Immature natural killer cell (primary cell): ENCODE measurements around the gene TM4SF1. TPM values are rescaled to one million over a fixed set of nuclear protein-coding genes. Genes with fewer than 3 reads are reported as not detected.

ENCODE experiments used
- DNase-seq, 3 donors: peaks; one replicate each; pipeline ENCODE4 v3.0.0; 2022; ENCODE audit warnings: mixed read lengths in 1 of 3
- H3K27ac Mint-ChIP-seq, 6 donors: one replicate each; pipeline ENCODE4 v1.8.0; 2020; ENCODE audit warnings: mixed read lengths in 6 of 6, mild to moderate bottlenecking in 5 of 6, inconsistent platforms in 4 of 6, moderate library complexity in 3 of 6
- H3K27me3 Mint-ChIP-seq, 3 donors: one replicate each; pipeline ENCODE4 v1.8.0; 2020 to 2021; ENCODE audit warnings: low read depth in 3 of 3, mild to moderate bottlenecking in 3 of 3, mixed read lengths in 3 of 3, moderate library complexity in 3 of 3, inconsistent platforms in 1 of 3
- H3K36me3 Mint-ChIP-seq, 3 donors: one replicate each; pipeline ENCODE4 v1.8.0; 2020; ENCODE audit warnings: mixed read lengths in 3 of 3, inconsistent platforms in 2 of 3, mild to moderate bottlenecking in 2 of 3
- H3K4me1 Mint-ChIP-seq, 2 donors: one replicate each; pipeline ENCODE4 v1.8.0; 2020; ENCODE audit warnings: inconsistent platforms in 2 of 2, mild to moderate bottlenecking in 2 of 2, mixed read lengths in 2 of 2, moderate library complexity in 1 of 2
- H3K4me3 Mint-ChIP-seq, 5 donors: one replicate each; pipeline ENCODE4 v1.8.0; 2020; ENCODE audit warnings: mild to moderate bottlenecking in 5 of 5, mixed read lengths in 5 of 5, inconsistent platforms in 3 of 5, moderate library complexity in 3 of 5
- H3K9me3 Mint-ChIP-seq, 6 donors: one replicate each; pipeline ENCODE4 v1.8.0; 2020; ENCODE audit warnings: mild to moderate bottlenecking in 6 of 6, mixed read lengths in 6 of 6, inconsistent platforms in 4 of 6, moderate library complexity in 3 of 6
- polyA plus RNA-seq, 3 donors: library from polyadenylated mRNA; unstranded; fragments of 300-500 nt; fragmentation: Illumina TruSeq; gene quantifications; one replicate each; pipeline ENCODE4 v1.2.3, GENCODE V29; 2021

Gene TM4SF1
- polyA plus RNA-seq, 3 donors from 2014 or later: not detected

DNA sequence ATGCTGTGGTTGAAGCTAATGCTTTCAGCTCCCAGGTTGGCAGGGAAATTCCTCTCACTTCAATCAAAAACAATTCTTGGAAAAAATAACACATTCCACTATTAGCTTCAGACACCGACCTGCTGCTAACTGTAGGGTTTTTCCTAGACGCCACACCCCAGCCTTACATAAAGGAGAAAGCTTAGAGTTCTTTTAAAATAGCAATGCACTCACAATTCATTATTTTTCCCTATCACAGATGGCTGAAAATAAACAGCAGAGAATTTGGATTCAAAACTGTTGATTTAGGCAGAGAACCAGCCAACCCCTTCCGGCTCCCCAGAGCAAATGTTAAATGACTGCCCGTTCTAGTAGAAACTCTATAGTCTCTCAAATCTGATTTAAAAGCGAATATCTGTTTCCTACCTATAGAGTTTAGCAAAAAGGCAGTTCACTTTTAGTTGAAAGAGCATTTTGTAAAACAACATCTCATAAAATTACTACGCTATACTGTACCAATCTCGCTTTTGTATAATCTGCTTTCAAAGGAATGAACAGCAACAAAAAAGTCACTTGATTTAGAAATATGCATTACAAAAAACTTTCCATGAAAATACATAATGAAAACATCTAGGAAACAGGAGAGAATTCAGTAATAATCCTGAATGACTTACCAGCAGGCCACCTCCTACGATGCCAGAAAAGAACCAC, 586 bp downstream of the TM4SF1 start:
- Mint-ChIP-seq H3K27me3 (peaks cover 0 to 1% (median 0%) of the 10 kb centered on the region in 3 donors), H3K4me3 (no peak overlapping the region), H3K4me1 (peaks cover 0 to 9% of the 10 kb centered on the region in 2 donors), H3K27ac (no peak overlapping the region), H3K9me3 (no peaks in the 10 kb centered on the region), H3K36me3 (no peaks in the 10 kb centered on the region)
- no peak for DNase-seq

DNA sequence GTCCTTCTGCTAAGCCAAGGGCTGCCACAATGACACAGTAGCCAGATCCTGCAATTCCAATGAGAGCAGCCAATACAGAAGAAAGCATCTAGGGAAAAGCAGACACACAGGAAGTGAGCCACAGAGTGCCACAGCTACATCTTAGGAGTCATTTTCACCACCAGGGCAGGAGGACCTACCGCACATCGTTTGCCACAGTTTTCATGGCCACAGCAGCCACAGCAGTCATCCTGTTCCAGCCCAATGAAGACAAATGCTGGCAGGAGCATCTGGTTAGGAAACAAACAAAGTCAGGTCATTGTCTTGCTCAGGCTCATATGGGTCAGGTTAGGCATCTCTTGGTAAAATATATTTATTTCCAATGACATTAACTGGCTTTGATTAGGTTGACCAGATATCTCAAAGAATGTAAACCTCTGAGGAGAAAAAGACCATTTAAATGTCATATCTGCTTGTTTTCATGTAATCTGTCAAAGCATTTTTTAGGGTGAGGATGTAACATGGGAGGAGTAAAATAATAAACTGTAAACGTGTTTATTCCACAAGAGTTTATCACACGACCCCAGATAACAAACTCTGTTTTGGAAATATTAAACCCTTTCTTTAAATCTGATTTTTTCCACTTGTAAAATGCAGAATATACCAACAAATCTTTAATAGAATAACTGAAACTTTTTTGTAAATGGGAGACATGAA, 1.8 kb downstream of the TM4SF1 start:
- peaks cover 0 to 9% of the 10 kb centered on the region in 2 donors for H3K4me1 Mint-ChIP-seq
- no peak for DNase-seq
- no peak overlapping the region for H3K4me3 Mint-ChIP-seq
- H3K9me3 Mint-ChIP-seq: no peaks in the 10 kb centered on the region
- peaks cover 0 to 3% (median 1%) of the 10 kb centered on the region in 3 donors for H3K27me3 Mint-ChIP-seq
- H3K36me3 Mint-ChIP-seq: no peaks in the 10 kb centered on the region
- no peak overlapping the region for H3K27ac Mint-ChIP-seq

DNA sequence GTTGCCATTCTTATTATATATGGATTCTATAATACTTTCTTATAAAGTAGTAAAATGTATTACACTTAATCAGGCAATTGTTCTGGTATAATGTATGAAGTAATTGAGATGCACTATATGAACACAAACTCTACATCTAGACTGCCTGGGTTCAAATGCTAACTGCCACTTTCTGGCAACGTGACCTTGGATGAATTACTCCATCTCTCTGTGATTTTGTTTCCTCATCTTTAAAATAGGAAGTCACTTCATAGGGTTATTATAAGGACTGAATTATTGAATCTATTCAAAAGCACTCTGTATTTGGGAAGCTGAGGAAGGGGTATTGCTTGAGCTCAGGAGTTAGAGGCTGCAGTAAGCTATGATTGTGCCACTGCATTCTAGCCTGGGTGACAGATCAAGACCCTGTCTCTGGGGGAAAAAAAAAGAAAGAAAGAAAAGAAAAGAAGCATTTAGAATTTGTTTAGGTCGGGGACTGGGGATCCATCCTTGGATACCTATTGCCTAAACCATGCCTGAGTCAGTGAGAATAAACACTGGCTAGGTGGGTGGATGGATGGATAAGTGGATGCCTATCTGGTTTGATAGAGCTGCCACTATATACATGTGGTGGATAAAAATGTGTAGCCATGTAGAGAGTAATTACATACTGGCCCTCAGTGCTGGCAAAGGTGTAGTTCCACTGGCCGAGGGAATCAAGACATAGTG, 2.5 kb downstream of the TM4SF1 start:
- H3K36me3 Mint-ChIP-seq: no peaks in the 10 kb centered on the region

DNA sequence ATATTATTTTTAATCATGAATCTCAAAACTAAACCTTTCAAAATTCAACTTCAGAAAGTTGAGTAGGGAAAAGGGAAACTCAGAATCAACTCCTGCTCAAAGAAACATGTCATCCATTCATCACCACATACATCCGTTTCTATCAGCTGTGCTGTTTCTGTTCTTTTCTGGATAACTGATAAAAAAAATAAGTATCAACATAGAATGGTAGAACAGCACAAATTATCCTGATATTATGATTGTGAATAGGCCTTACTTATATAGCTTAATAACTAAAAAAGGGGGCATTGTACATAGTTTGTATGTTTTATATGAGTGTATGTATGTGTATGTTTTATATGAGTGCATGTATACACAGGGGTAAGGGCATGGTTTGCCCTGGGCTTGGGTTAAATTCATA, 3.1 kb downstream of the TM4SF1 start:
- DNase-seq: no peak
- peaks cover 1 to 3% (median 2%) of the 10 kb centered on the region in 3 donors for H3K27me3 Mint-ChIP-seq
- peaks cover 0 to 9% of the 10 kb centered on the region in 2 donors for H3K4me1 Mint-ChIP-seq
- no peaks in the 10 kb centered on the region for H3K36me3 Mint-ChIP-seq
- H3K9me3 Mint-ChIP-seq: no peaks in the 10 kb centered on the region
- H3K27ac Mint-ChIP-seq: no peak overlapping the region
- H3K4me3 Mint-ChIP-seq: no peak overlapping the region

More for the DNA sequence above, 2.5 kb downstream of the TM4SF1 start:
- peaks cover 0 to 9% of the 10 kb centered on the region in 2 donors for H3K4me1 Mint-ChIP-seq
- H3K4me3 Mint-ChIP-seq: no peak overlapping the region
- H3K9me3 Mint-ChIP-seq: no peaks in the 10 kb centered on the region
- no peak for DNase-seq
- H3K27me3 Mint-ChIP-seq: peaks cover 1 to 3% (median 2%) of the 10 kb centered on the region in 3 donors
- no peak overlapping the region for H3K27ac Mint-ChIP-seq

DNA sequence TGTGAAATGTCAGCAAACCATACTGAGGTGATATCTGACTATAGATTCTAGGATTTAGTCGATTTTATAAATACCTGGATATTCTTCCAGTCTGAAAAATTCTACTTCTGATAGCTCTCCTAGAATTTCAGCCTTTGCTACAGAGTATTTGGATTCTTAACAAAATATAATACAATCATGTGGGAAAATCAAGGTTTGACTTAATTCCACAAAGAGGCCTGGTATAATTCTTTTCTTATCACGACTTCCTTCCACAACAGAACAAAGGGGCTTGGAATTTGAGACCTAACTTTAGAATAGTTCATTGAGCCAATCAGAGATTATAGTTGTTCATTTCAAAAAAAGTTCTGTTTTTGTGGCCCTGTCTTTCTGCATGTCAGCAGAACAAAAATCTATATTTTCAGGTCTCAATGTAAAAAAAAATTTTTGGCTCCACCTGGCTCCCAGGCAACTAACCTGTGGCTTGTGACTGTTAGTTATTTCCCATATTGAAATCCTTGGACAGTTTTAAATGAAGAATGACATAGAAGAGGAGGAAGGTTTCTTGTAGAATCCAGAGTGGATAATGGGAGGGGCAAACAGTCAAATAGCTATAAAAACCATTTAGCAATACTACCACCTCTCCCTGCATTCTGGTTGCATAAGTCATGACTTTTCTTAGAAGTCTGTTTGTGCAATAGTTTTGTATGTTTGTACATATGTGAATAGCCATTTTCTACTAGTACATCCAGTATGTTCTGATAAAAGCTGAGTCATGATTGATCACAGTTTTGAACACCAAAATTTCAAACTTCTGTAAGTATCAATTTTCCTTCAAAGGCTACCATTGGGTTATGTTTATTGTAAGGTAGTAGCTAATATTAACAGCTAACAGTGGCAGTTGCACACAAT, 4.0 kb downstream of the TM4SF1 start:
- Mint-ChIP-seq H3K4me1 (peaks cover 0 to 9% of the 10 kb centered on the region in 2 donors), H3K27me3 (peaks cover 1 to 4% (median 3%) of the 10 kb centered on the region in 3 donors), H3K27ac (no peak overlapping the region), H3K4me3 (no peak overlapping the region), H3K9me3 (no peaks in the 10 kb centered on the region), H3K36me3 (no peaks in the 10 kb centered on the region)
- DNase-seq: no peak

DNA sequence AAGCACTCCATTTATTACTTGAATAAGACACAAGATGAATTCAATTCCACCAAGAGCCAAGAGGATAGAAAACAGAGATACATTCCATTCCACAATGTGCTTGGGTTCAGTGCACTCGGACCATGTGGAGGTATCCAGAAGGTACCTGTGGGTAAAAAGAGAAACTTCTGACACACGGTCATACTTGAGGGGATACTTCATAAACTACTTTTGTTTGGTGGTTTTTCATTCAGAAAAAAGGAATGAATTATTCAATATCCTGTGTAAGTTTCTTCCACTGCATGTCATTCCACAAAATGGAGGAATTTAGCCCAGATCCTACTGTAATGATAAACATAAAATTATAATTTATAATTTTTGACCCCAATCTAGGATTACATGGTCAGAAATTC, 5.7 kb downstream of the TM4SF1 start:
- DNase-seq: no peak
- Mint-ChIP-seq H3K4me1 (no peaks in the 10 kb centered on the region), H3K27me3 (peaks cover 1 to 4% (median 3%) of the 10 kb centered on the region in 3 donors), H3K27ac (no peak overlapping the region), H3K9me3 (no peaks in the 10 kb centered on the region), H3K36me3 (no peaks in the 10 kb centered on the region), H3K4me3 (no peak overlapping the region)

DNA sequence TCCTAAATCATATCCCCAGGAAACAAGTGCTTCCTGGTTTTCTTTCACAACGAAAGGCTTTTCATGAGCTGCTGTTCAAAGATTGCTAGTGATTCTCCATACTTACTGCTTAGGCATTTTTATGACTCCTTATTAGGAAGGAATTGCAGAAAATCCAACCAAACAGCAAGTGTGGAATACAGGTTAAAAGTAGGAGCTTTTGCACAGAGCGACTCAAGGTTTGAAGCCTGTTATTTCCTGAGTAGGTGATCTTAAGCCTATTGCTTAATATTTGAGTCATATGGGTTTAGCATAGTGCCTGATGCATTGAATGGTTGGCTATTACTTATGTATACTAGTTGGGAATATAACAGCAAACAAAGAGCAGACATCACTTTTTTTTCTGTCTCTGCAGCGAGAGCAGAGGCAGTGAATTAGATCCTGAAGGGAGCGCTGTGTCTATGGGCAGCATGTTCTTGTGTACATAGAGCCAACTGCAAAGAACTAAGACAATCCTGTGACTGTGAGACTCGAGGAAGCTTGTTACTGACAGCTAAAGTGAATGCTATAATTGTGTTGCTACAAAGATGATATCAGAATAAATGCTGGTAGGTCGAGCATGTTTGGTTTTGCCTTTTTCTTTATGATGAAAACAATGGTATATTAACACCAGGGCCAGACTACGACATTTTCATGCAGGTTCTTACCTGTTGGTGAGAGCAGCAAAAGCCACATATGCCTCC, 6.3 kb downstream of the TM4SF1 start:
- Mint-ChIP-seq H3K36me3 (no peaks in the 10 kb centered on the region), H3K4me1 (no peaks in the 10 kb centered on the region), H3K27ac (no peak overlapping the region), H3K9me3 (no peaks in the 10 kb centered on the region), H3K4me3 (no peak overlapping the region), H3K27me3 (peaks cover 1 to 5% (median 4%) of the 10 kb centered on the region in 3 donors)
- DNase-seq: no peak

DNA sequence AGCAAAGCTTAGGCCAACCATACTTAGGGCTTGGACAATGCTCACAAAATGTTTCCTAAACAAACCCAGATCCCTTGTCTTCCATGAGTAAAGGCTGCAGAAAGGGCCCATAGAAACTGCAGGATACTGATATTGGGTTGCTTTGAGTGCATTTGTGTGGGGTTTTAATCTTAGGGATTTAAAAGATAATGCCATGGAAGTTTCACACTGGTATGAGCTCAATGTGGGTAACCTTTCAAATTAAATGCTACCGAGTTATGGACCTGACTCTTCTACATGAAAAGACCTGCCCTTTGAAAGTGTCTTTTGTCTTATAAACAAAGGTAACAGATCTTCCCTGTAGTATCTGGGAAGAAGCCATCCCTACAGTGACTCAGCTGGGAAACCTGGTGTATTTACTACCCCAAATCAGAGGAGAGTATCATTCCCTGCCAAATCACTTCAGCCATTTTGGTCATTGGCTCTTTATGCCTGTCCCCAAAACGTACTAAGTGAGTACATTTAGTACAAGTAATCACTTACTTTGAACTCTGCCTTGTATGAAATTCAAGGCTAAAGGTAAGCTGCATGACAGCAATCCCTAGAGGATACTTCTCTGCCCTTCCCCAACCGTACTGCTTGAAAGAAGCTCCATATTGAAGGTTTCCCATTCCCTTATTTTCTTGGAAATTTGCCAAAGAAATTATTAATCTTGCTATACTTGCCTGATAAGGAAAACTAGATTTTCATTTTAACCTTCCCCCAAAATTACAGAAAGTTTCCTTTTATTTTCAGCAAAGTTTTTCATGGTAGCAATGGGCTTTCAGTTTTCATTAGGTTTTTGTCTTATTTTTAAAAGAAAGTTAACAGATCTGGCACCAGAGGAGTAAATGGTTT, 7.2 kb downstream of the TM4SF1 start:
- Mint-ChIP-seq H3K36me3 (no peaks in the 10 kb centered on the region), H3K4me1 (no peaks in the 10 kb centered on the region)

DNA sequence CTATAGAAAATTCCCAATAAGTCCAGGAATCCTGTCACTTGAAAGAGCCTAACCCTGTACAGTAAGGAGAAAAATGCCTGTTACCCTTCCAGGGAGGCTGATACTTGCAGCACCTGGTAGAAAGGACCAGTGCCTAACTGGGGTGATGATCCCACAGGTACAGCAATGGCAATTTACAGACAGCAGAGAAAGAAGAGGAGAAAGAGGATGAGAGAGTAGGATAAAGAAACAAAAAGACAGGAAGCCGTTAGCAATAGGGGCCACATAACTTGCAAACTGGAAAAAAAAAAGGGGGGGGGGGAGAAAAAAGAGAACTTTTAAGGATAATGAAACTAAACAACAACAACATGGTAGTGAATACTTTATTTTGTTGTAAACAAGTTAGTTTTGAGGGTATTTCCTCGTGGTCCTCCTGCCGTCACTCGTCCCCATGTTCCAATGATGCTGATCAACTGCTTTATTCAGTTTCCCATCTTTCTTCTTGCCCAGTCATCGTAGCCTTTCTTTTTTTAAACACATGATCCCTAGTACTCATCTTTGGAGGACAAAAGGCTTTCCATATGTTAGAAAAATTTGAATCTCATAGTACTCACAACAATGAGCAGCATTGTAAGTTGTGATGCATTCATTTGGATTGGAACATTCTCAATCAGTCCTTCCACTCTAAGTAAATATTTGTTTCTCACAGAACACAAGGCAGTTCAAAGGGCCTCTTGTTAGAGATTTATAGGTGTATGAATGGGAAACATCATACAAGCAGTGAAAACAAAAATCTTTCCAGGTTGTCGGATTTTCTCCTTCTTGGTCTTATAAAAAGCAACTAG, 8.6 kb downstream of the TM4SF1 start:
- no peaks in the 10 kb centered on the region for H3K36me3 Mint-ChIP-seq
- H3K27me3 Mint-ChIP-seq: peaks cover 4 to 5% (median 4%) of the 10 kb centered on the region in 3 donors
- no peaks in the 10 kb centered on the region for H3K4me1 Mint-ChIP-seq
- no peak for DNase-seq
- H3K27ac Mint-ChIP-seq: no peak overlapping the region
- no peak overlapping the region for H3K4me3 Mint-ChIP-seq
- no peaks in the 10 kb centered on the region for H3K9me3 Mint-ChIP-seq

More for the DNA sequence above, 7.2 kb downstream of the TM4SF1 start:
- H3K9me3 Mint-ChIP-seq: no peaks in the 10 kb centered on the region
- H3K27ac Mint-ChIP-seq: no peak overlapping the region
- no peak overlapping the region for H3K4me3 Mint-ChIP-seq
- H3K27me3 Mint-ChIP-seq: peaks cover 3 to 5% (median 4%) of the 10 kb centered on the region in 3 donors
- no peak for DNase-seq

DNA sequence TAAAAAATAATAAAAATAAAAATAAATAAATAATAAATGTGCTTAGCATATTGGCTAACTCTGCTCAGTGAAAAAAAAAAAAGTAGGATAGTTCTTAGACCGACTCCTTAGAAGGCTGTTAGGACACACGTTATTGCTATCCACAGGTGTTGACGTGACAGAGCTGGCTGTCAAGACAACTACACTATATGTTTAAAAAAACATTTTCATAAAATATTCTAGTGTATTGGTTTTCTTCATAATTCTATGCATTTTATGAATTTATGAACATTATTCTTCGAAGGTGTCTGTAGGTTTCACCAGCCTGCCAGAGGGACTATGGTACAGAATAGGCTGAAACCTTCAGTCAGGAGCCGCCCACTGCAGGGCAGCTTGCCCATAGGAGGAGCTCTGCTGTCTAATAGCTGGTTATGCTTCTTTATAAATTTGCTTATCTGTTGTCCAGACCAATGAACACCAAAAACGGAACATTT, 9.2 kb downstream of the TM4SF1 start:
- Mint-ChIP-seq H3K4me1 (no peaks in the 10 kb centered on the region), H3K27ac (no peak overlapping the region), H3K9me3 (no peaks in the 10 kb centered on the region), H3K36me3 (no peaks in the 10 kb centered on the region), H3K27me3 (peaks cover 4 to 5% (median 4%) of the 10 kb centered on the region in 3 donors), H3K4me3 (no peak overlapping the region)
- no peak for DNase-seq

DNA sequence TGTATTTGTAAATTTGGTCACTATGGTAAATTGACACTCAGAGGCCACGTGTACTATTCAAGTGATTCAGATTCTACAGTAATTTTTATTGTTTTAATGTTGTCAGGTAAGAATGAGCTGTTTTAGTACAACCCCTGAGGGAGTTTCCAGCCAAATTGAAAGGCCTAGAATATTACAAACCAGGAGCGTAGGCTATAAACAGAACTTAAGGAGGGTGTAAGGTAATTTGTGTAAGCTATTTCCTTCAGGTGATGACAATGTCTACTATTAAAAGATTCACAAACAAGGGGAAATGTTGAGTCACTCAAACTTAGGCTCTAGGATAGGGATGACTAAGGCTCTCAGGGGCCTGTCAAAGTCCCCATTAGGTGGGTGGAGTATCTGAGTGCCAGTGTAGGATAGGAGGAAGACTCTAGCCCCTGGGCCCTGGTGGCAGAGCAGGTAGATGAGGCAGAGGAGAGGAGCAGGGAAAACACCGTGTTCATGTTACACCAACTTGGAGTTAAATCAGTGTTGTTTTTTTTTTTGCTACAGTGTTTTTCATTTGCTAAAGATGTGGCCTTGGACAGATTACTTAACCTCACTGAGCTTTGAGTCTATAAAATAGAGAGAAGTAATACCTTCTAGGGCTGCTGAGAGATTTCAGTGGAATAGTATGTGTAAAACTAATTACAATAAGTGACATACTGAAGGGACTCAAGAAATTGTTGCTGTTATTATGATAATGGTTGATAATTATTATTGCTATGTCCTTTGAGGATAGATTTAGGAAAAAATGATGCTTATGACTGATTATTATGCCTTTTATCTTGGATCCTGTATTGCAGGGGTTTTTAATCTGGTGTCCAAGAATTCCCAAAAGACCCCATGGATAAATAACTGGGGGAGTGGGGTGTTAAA, 10.3 kb downstream of the TM4SF1 start:
- Mint-ChIP-seq H3K36me3 (no peaks in the 10 kb centered on the region), H3K4me1 (no peaks in the 10 kb centered on the region), H3K27ac (no peak overlapping the region), H3K9me3 (no peaks in the 10 kb centered on the region), H3K4me3 (no peak overlapping the region), H3K27me3 (peaks cover 4 to 6% (median 4%) of the 10 kb centered on the region in 3 donors)
- no peak for DNase-seq
